CD8-positive, alpha-beta memory T cell (primary cell): ENCODE results near the gene CADPS. TPM values are rescaled to one million over a fixed set of nuclear protein-coding genes. Genes with fewer than 3 reads are reported as not detected.

Experiments used
- CTCF ChIA-PET: fragments of 350-600 bp; sonication (Branson Sonifier 250); formaldehyde crosslinking; loops from one replicate; lab custom pipeline; 2021; ENCODE audit warnings: antibody characterized with exemption; lab: Charles Lee
- POLR2A ChIA-PET: fragments of 350-600 bp; sonication (Branson Sonifier 250); formaldehyde crosslinking; loops from one replicate; lab custom pipeline; 2021; ENCODE audit warnings: antibody characterized with exemption; lab: Charles Lee
- DNase-seq, 5 donors: peaks; one replicate each; pipeline versions ENCODE4 v3.0.0 to v3.0.0-alpha.2; 2020 to 2022; ENCODE audit warnings: mixed read lengths in 1 of 5
- H3K27ac ChIP-seq: one replicate; pipeline ENCODE4 v1.7.0; 2013; ENCODE audit warnings: low read depth, mild to moderate bottlenecking, low read length, moderate library complexity
- H3K27me3 ChIP-seq: 2 replicates; pipeline ENCODE4 v1.7.0; 2013; ENCODE audit warnings: low read length, mild to moderate bottlenecking; ENCODE audit not compliant: insufficient read depth, poor library complexity, severe bottlenecking
- H3K36me3 ChIP-seq: 2 replicates; pipeline ENCODE4 v1.7.0; 2013; ENCODE audit warnings: mild to moderate bottlenecking, low read length, moderate library complexity; ENCODE audit not compliant: insufficient read depth
- H3K4me1 ChIP-seq: 2 replicates; pipeline ENCODE4 v1.7.0; 2013; ENCODE audit warnings: mild to moderate bottlenecking, low read length, moderate library complexity; ENCODE audit not compliant: insufficient read depth
- H3K4me3 ChIP-seq: 2 replicates; pipeline ENCODE4 v1.7.0; 2013; ENCODE audit warnings: mild to moderate bottlenecking, low read length
- H3K9me3 ChIP-seq: 2 replicates; pipeline ENCODE4 v1.7.0; 2013; ENCODE audit warnings: mild to moderate bottlenecking, low read length
- H3K27ac Mint-ChIP-seq, 8 donors: one replicate each; pipeline ENCODE4 v1.8.0; 2020 to 2021; ENCODE audit warnings: mixed read lengths in 8 of 8, mild to moderate bottlenecking in 6 of 8, inconsistent platforms in 3 of 8, moderate library complexity in 3 of 8
- H3K27me3 Mint-ChIP-seq, 2 donors: one replicate each; pipeline ENCODE4 v1.8.0; 2020 to 2021; ENCODE audit warnings: mixed read lengths in 2 of 2, mild to moderate bottlenecking in 1 of 2, moderate library complexity in 1 of 2
- H3K36me3 Mint-ChIP-seq, 3 donors: one replicate each; pipeline ENCODE4 v1.8.0; 2020 to 2021; ENCODE audit warnings: mixed read lengths in 3 of 3, inconsistent platforms in 1 of 3, mild to moderate bottlenecking in 1 of 3
- H3K4me1 Mint-ChIP-seq, 3 donors: one replicate each; pipeline ENCODE4 v1.8.0; 2020 to 2021; ENCODE audit warnings: mixed read lengths in 3 of 3, inconsistent platforms in 1 of 3, mild to moderate bottlenecking in 1 of 3
- H3K4me3 Mint-ChIP-seq, 7 donors: one replicate each; pipeline ENCODE4 v1.8.0; 2020 to 2021; ENCODE audit warnings: mixed read lengths in 7 of 7, mild to moderate bottlenecking in 6 of 7, moderate library complexity in 4 of 7, inconsistent platforms in 2 of 7
- H3K9me3 Mint-ChIP-seq, 5 donors: one replicate each; pipeline ENCODE4 v1.8.0; 2020 to 2022; ENCODE audit warnings: mixed read lengths in 5 of 5, mild to moderate bottlenecking in 3 of 5, moderate library complexity in 2 of 5, inconsistent platforms in 1 of 5
- polyA plus RNA-seq: library from polyadenylated mRNA; unstranded; fragments of 300-500 nt; fragmentation: Illumina TruSeq; gene quantifications from one replicate; pipeline ENCODE4 v1.2.3, GENCODE V29; 2021
- total RNA-seq, 2 experiments: library from RNA; stranded (reverse); gene quantifications; one replicate each; pipeline ENCODE4 v1.2.3, GENCODE V29; 2021

Gene CADPS
- total and polyA plus RNA-seq, 3 experiments from 2014 or later = not detected

DNA sequence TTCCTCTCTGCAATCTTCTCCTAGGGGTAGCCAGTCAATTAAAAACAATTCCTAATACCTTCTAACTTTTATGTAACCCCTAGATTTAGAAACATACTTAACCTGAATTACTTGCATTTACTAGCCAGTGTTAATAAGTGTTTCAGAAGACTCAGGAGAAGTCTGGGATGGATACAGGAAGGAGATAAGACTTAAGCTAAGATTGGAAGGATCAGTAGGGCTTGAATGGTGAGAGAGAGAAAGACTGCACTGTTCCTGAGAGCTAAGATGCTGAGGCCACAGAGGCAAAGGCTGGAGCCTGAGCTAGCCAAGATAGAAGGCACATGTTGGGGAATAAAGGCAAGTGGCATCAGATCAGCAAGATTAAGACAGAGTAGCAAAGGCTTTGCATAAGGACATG is 30.1 kb upstream of the CADPS start:
- Mint-ChIP-seq H3K4me3 (no peak overlapping the region), H3K27ac (no peak overlapping the region), H3K4me1 (no peaks in the 10 kb centered on the region), H3K9me3 (peaks cover 2 to 8% (median 4%) of the 10 kb centered on the region in 5 donors), H3K36me3 (no peaks in the 10 kb centered on the region), H3K27me3 (no peaks in the 10 kb centered on the region)
- H3K4me3 ChIP-seq = no peak overlapping the region
- H3K27ac ChIP-seq = no peak overlapping the region
- DNase-seq = no peak
- H3K9me3 ChIP-seq = no peaks in the 10 kb centered on the region
- H3K36me3 ChIP-seq = no peaks in the 10 kb centered on the region
- no peaks in the 10 kb centered on the region for H3K27me3 ChIP-seq
- H3K4me1 ChIP-seq = no peaks in the 10 kb centered on the region
- ChIA-PET POLR2A (no interaction called here), CTCF (no interaction called here)

DNA sequence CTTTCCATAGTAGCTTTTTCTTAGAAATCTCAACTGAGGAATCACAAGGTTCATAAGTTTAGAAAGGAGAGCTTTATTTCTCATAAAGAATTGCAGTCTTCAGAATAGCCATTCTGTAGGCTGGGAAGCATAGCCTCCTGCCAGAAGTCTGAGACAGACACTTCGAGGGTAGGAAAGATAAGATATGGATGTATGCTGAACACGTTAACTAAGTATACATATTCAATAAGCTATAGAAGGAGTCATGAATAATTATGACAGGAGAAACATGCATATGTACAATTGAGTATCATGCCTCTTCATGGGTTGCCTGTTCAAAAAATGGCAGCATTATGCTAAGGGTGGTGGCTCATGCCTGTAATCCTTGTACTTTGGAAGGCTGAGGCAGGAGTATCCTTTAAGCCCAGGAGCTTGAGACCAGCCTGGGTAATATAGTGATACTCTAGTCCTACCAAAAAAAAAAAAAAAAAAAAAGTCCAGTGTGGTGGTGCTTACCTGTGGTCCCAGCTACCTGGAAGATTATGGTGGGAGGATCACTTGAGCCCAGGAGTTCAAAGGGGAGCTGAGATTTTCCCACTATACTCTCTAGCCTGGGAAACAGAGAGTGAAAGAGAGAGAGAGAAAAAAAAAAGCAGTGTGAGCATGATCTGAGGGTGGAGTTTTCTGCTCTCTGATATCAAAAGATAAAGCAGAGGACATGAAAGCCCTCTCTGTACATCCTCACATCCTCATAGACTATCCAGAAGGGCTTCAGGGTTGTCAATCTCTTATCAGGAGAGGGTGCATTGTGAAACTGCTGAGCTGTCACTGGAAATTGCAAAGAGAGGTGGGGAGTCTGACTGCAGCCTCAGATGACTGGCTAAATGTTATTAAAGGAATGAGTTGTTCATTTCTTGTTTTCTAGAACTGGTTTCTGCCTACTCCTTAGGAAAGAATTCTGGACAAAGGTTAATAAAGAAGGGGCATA is 23.6 kb upstream of the CADPS start:
- POLR2A ChIA-PET = no interaction called here

DNA sequence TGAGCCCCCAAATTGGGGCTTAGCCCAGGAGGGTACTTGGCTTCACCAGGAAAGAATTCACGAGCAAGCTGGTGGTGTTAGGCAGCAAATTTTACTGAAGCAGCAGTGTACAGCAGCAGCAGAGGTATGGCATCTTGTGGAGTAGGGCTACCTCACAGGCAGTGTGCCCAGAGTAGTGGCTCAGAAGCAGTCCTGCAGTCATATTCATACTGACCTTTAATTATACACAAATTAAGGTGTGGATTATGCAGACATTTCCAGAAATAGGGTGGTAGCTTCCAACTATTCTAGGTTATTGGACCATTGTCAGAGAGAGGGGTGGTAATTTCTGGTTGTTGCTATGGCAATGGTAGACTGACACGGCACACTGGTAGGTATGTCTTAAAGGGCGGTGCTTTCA is 20.7 kb upstream of the CADPS start:
- CTCF ChIA-PET = no interaction called here

More for the DNA sequence above, 23.6 kb upstream of the CADPS start:
- CTCF ChIA-PET = no interaction called here
- H3K9me3 Mint-ChIP-seq = peaks cover 0 to 6% (median 0%) of the 10 kb centered on the region in 5 donors
- DNase-seq = no peak
- no peak overlapping the region for H3K27ac Mint-ChIP-seq
- H3K27me3 ChIP-seq = no peaks in the 10 kb centered on the region
- peaks cover 0 to 2% of the 10 kb centered on the region in 2 donors for H3K27me3 Mint-ChIP-seq
- H3K4me1 ChIP-seq = no peaks in the 10 kb centered on the region
- H3K36me3 ChIP-seq = no peaks in the 10 kb centered on the region
- H3K4me3 ChIP-seq = no peak overlapping the region
- no peaks in the 10 kb centered on the region for H3K4me1 Mint-ChIP-seq
- no peaks in the 10 kb centered on the region for H3K36me3 Mint-ChIP-seq
- no peak overlapping the region for H3K27ac ChIP-seq
- H3K4me3 Mint-ChIP-seq = no peak overlapping the region
- H3K9me3 ChIP-seq = no peaks in the 10 kb centered on the region

DNA sequence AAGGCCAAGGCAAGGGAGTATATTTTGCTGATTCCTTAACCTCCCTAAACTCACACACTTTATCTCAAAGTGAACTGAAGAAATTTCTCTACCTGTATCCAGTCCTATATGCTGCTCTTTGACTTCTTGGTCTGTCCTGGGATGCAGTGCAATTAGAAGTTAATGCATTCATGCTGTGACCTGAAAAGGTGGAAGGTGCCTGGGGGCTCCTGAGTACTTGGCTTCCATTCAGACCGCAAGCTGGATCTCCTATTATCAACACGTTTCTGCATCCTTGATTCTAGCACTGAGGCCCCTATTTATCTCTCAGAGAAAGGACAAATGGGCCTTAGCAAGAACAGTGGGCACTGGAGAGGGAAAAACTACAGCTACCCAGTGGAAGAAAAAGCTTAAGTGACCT is 17.7 kb upstream of the CADPS start:
- ChIA-PET CTCF (no interaction called here), POLR2A (no interaction called here)
- no peak for DNase-seq
- Histone ChIP-seq H3K27ac (no peak overlapping the region), H3K9me3 (no peaks in the 10 kb centered on the region), H3K27me3 (no peaks in the 10 kb centered on the region), H3K36me3 (no peaks in the 10 kb centered on the region), H3K4me3 (no peak overlapping the region), H3K4me1 (no peaks in the 10 kb centered on the region)
- Mint-ChIP-seq H3K4me3 (no peak overlapping the region), H3K4me1 (no peaks in the 10 kb centered on the region), H3K27ac (no peak overlapping the region), H3K36me3 (no peaks in the 10 kb centered on the region), H3K9me3 (peaks cover 0 to 19% (median 0%) of the 10 kb centered on the region in 5 donors), H3K27me3 (peaks cover 0 to 2% of the 10 kb centered on the region in 2 donors)

More for the DNA sequence above, 20.7 kb upstream of the CADPS start:
- H3K4me3 Mint-ChIP-seq = no peak overlapping the region
- no peak overlapping the region for H3K27ac Mint-ChIP-seq
- H3K27me3 ChIP-seq = no peaks in the 10 kb centered on the region
- no peak overlapping the region for H3K27ac ChIP-seq
- H3K4me1 ChIP-seq = no peaks in the 10 kb centered on the region
- H3K9me3 Mint-ChIP-seq = peaks cover 0 to 8% (median 0%) of the 10 kb centered on the region in 5 donors
- peaks cover 0 to 2% of the 10 kb centered on the region in 2 donors for H3K27me3 Mint-ChIP-seq
- no peaks in the 10 kb centered on the region for H3K36me3 ChIP-seq
- no peaks in the 10 kb centered on the region for H3K36me3 Mint-ChIP-seq
- POLR2A ChIA-PET = no interaction called here
- H3K9me3 ChIP-seq = no peaks in the 10 kb centered on the region
- DNase-seq = no peak
- no peaks in the 10 kb centered on the region for H3K4me1 Mint-ChIP-seq
- no peak overlapping the region for H3K4me3 ChIP-seq

DNA sequence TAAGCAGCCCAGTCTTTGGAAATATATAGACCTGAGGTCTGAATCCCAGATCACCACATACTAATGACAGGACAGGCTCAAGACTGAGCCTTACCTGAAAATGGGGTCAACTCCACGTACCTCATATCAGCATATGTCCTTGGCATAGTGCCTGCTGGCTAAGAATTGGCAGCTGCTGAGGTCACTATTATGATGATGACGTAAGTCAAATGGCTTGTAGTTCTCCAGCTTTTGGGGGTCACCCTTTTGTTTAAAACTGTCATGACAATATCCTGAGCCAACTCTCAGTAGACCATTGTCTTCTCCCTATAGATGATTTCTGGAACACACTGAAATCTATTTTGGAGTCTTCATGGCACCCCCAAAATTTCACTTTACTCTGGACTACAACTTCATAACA is 16.8 kb upstream of the CADPS start:
- H3K36me3 ChIP-seq = no peaks in the 10 kb centered on the region
- H3K4me3 ChIP-seq = no peak overlapping the region
- Mint-ChIP-seq H3K4me1 (no peaks in the 10 kb centered on the region), H3K4me3 (no peak overlapping the region), H3K36me3 (no peaks in the 10 kb centered on the region), H3K27me3 (no peaks in the 10 kb centered on the region), H3K27ac (no peak overlapping the region), H3K9me3 (peaks cover 0 to 19% (median 3%) of the 10 kb centered on the region in 5 donors)
- no peak for DNase-seq
- POLR2A ChIA-PET = no interaction called here
- no peaks in the 10 kb centered on the region for H3K9me3 ChIP-seq
- no peak overlapping the region for H3K27ac ChIP-seq
- CTCF ChIA-PET = no interaction called here
- H3K27me3 ChIP-seq = no peaks in the 10 kb centered on the region
- no peaks in the 10 kb centered on the region for H3K4me1 ChIP-seq

DNA sequence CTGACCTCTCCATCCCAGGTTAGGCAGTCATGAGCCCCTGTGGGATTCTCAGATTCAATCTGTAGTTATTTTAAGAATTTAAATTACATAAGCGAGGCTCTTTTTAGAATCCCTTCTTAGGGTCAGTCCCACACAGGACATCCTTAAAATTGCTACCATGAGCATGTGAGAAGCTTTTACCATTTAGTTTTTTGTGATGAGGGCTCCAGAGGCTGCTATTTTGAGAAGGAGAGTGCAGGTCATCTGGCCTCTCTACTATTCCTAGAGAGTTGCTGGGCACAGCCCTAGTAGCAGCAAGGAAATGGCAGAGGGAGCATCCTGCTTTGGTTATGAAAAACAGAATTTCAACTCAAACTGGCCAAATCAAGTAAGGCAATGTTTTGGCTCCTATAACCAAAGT is 13.6 kb upstream of the CADPS start:
- no peak overlapping the region for H3K4me3 Mint-ChIP-seq
- no peak overlapping the region for H3K27ac Mint-ChIP-seq
- ChIA-PET CTCF (no interaction called here), POLR2A (no interaction called here)
- no peaks in the 10 kb centered on the region for H3K4me1 Mint-ChIP-seq
- peaks cover 0 to 18% (median 6%) of the 10 kb centered on the region in 5 donors for H3K9me3 Mint-ChIP-seq
- no peaks in the 10 kb centered on the region for H3K36me3 Mint-ChIP-seq
- Histone ChIP-seq H3K36me3 (no peaks in the 10 kb centered on the region), H3K27me3 (no peaks in the 10 kb centered on the region), H3K4me3 (no peak overlapping the region), H3K9me3 (no peaks in the 10 kb centered on the region), H3K4me1 (no peaks in the 10 kb centered on the region), H3K27ac (no peak overlapping the region)
- no peaks in the 10 kb centered on the region for H3K27me3 Mint-ChIP-seq
- DNase-seq = no peak

DNA sequence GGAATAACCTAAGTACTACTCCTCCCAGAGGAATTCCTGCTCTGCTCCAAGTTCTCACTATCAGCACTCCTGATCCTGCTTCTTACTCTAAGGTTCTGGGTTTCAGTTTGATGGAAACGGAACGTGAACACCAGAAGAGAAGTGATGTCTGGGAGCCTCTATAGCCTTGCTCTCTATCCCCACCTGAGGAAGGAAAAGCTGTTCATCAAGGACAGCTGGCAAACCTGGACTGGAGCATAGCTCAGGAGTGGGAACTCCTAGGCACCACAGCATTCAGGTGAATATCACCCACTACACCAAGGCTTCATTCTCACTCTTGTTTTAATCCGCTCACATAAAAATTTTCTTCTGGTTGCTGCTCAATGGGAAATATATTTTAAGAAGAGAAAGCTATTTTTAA is 13.0 kb upstream of the CADPS start:
- H3K4me1 ChIP-seq = no peaks in the 10 kb centered on the region

DNA sequence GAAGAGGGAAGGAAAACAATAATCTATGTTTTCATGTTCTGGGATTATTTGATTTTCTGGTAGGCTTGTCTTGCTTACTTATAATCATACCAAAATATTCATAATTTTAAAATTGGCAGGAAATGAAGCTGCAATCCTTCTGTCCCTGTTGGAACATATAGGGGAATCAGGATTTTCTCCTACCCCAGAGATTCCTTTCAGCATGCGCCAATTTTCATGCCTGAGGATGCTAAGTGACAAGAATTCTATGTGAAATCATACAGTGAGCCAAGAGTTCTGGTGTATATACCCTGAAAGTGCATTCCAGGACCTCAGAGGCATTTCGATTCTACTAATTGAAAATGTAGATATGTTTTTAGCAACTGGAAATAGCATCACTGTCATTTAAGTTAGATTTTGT is 9.9 kb upstream of the CADPS start:
- H3K36me3 ChIP-seq = no peaks in the 10 kb centered on the region
- H3K4me1 Mint-ChIP-seq = no peaks in the 10 kb centered on the region
- no peaks in the 10 kb centered on the region for H3K36me3 Mint-ChIP-seq
- H3K4me3 ChIP-seq = no peak overlapping the region
- no peak overlapping the region for H3K27ac Mint-ChIP-seq
- peaks cover 0 to 20% (median 12%) of the 10 kb centered on the region in 5 donors for H3K9me3 Mint-ChIP-seq
- DNase-seq = no peak
- CTCF ChIA-PET = no interaction called here
- POLR2A ChIA-PET = no interaction called here
- no peaks in the 10 kb centered on the region for H3K4me1 ChIP-seq
- H3K27me3 ChIP-seq = no peaks in the 10 kb centered on the region
- no peak overlapping the region for H3K4me3 Mint-ChIP-seq
- no peaks in the 10 kb centered on the region for H3K9me3 ChIP-seq
- H3K27me3 Mint-ChIP-seq = no peaks in the 10 kb centered on the region
- no peak overlapping the region for H3K27ac ChIP-seq

More for the DNA sequence above, 13.0 kb upstream of the CADPS start:
- H3K27me3 ChIP-seq = no peaks in the 10 kb centered on the region
- Mint-ChIP-seq H3K27ac (no peak overlapping the region), H3K27me3 (no peaks in the 10 kb centered on the region), H3K4me3 (no peak overlapping the region), H3K9me3 (peaks cover 0 to 18% (median 6%) of the 10 kb centered on the region in 5 donors), H3K4me1 (no peaks in the 10 kb centered on the region), H3K36me3 (no peaks in the 10 kb centered on the region)
- POLR2A ChIA-PET = no interaction called here
- no peak overlapping the region for H3K27ac ChIP-seq
- CTCF ChIA-PET = no interaction called here
- no peaks in the 10 kb centered on the region for H3K36me3 ChIP-seq
- DNase-seq = no peak
- H3K4me3 ChIP-seq = no peak overlapping the region
- H3K9me3 ChIP-seq = no peaks in the 10 kb centered on the region
